ENCODE results near the gene RNF4.

DNA sequence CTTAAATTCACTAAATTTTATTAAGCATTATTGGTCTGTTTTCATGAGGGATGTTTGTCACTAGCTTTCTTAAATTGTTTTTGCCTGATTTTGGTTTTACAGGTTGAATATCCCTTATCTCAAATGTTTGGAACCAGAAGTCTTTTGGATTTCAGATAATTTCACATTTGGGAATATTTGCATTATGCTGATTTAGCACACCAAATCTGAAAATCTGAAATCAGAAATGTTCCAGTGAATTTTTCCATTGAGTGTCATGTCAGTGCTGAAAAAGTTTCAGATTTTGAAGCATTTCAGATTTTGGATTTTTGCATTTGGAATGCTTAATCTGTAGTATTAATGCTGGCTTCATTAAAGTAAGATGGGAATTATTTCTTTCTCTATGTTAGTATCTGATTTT, 82.2 kb downstream of the RNF4 start:
- TF ChIP-seq CTCF (IDR thresholded peaks at IDR 0.05): no peak
- TF ChIP-seq POLR2A (IDR thresholded peaks at IDR 0.05; ENCODE audit: low read depth): no peak
- no peak for TF ChIP-seq POLR2AphosphoS5 (IDR thresholded peaks at IDR 0.05)
